Forelimb muscle (tissue), 1 donor: Measurements from ENCODE around the gene ARHGAP10. TPM values are rescaled to one million over a fixed set of nuclear protein-coding genes. Genes with fewer than 3 reads are reported as not detected.
A peak's percentile ranks its signal among the peaks of the same experiment; 100 is the strongest.
"Not testable (repeated sequence)": the region's sequence is repeated elsewhere in the genome, so short reads cannot be mapped to it uniquely, and the experiment has no call there.

Experiments
- DNase-seq: peaks from one replicate; pipeline ENCODE4 v3.0.0-alpha.2; 2013; ENCODE audit warnings: low read depth
- polyA plus RNA-seq: library from polyadenylated mRNA; unstranded; fragments of 120-200 nt; gene quantifications from one replicate; pipeline ENCODE4 v1.2.1, GENCODE V29; 2013; ENCODE audit not compliant: insufficient read length

ARHGAP10 gene
- polyA plus RNA-seq, 1 donor, result 34.1 TPM

- no peak for DNase-seq
These were observed 169.5 kb downstream of the ARHGAP10 start for GRCh38 chr4:147901388-147901787.

- DNase-seq, result no peak
These were observed 170.0 kb downstream of the ARHGAP10 start for GRCh38 chr4:147901916-147902315.

GRCh38 chr4:147909225-147909624 is 177.3 kb downstream of the ARHGAP10 start:
- no peak for DNase-seq

GRCh38 chr4:147910315-147910714 is 178.4 kb downstream of the ARHGAP10 start:
- DNase-seq, result no peak

GRCh38 chr4:147912106-147912505 is 180.2 kb downstream of the ARHGAP10 start:
- not testable (repeated sequence) for DNase-seq

- DNase-seq, result no peak
These were observed 181.2 kb downstream of the ARHGAP10 start for GRCh38 chr4:147913137-147913536.

- no peak for DNase-seq
These were observed 184.5 kb downstream of the ARHGAP10 start for GRCh38 chr4:147916351-147916750.

- DNase-seq, result no peak
These were observed 191.5 kb downstream of the ARHGAP10 start for GRCh38 chr4:147923381-147923780.

- no peak for DNase-seq
These were observed 192.0 kb downstream of the ARHGAP10 start for GRCh38 chr4:147923854-147924253.

GRCh38 chr4:147924604-147925412 is 192.9 kb downstream of the ARHGAP10 start:
- no peak for DNase-seq

- no peak for DNase-seq
These were observed 195.7 kb downstream of the ARHGAP10 start for GRCh38 chr4:147927377-147928137.

- DNase-seq, result peak; percentile 26
These were observed 196.5 kb downstream of the ARHGAP10 start for GRCh38 chr4:147928400-147928799.

- DNase-seq, result no peak
These were observed 197.9 kb downstream of the ARHGAP10 start for GRCh38 chr4:147929746-147930145.

GRCh38 chr4:147933316-147933715 is 201.4 kb downstream of the ARHGAP10 start:
- no peak for DNase-seq

- no peak for DNase-seq
These were observed 201.9 kb downstream of the ARHGAP10 start for GRCh38 chr4:147933779-147934178.

GRCh38 chr4:147938496-147938895 is 206.6 kb downstream of the ARHGAP10 start:
- no peak for DNase-seq

GRCh38 chr4:147940171-147940570 is 208.3 kb downstream of the ARHGAP10 start:
- no peak for DNase-seq

- DNase-seq, result no peak
These were observed 209.5 kb downstream of the ARHGAP10 start for GRCh38 chr4:147941373-147941772.

GRCh38 chr4:147942729-147943128 is 210.8 kb downstream of the ARHGAP10 start:
- DNase-seq, result no peak

- no peak for DNase-seq
These were observed 211.3 kb downstream of the ARHGAP10 start for GRCh38 chr4:147943159-147943638.

- no peak for DNase-seq
These were observed 212.4 kb downstream of the ARHGAP10 start for GRCh38 chr4:147944249-147944648.

GRCh38 chr4:147944670-147945260 is 212.9 kb downstream of the ARHGAP10 start:
- DNase-seq, result no peak
